Prostate gland (tissue), 2 donors: ENCODE measurements around the gene RTN3.

Experiments used
- CTCF ChIP-seq, 4 experiments: fragments of 200-600 bp in 2 of 4; fragments of 450-650 bp in 2 of 4; sonication (generic) in 2 of 4; IDR thresholded peaks; 1 replicate in 3 of 4; 2 replicates in 1 of 4; pipeline ENCODE4 v1.5.1; 2016 to 2019; ENCODE audit warnings: antibody characterized with exemption in 4 of 4, mild to moderate bottlenecking in 2 of 4, moderate library complexity in 2 of 4
- POLR2A ChIP-seq: fragments of 450-650 bp; IDR thresholded peaks from one replicate; pipeline ENCODE4 v1.6.1; 2016; ENCODE audit warnings: antibody characterized with exemption, mild to moderate bottlenecking
- POLR2AphosphoS5 ChIP-seq: sonication (generic); formaldehyde crosslinking; IDR thresholded peaks from one replicate; pipeline ENCODE4 v1.6.1; 2017; ENCODE audit warnings: antibody characterized with exemption

- TF ChIP-seq CTCF (IDR thresholded peaks at IDR 0.05) (no peak), POLR2AphosphoS5 (no peak), POLR2A (no peak)
These were observed 88.6 kb downstream of the RTN3 start for GRCh38 chr11:63769714-63770455.
